Measurements from ENCODE around the gene SDK1. TPM values are rescaled to one million over a fixed set of nuclear protein-coding genes. Genes with fewer than 3 reads are reported as not detected.

SDK1 gene
- total and polyA plus RNA-seq, 2 of the 8 experiments (the other 6 are each of a cell fraction or from before 2014, with no cell fraction given): 3.3 to 7.2 TPM

DNA sequence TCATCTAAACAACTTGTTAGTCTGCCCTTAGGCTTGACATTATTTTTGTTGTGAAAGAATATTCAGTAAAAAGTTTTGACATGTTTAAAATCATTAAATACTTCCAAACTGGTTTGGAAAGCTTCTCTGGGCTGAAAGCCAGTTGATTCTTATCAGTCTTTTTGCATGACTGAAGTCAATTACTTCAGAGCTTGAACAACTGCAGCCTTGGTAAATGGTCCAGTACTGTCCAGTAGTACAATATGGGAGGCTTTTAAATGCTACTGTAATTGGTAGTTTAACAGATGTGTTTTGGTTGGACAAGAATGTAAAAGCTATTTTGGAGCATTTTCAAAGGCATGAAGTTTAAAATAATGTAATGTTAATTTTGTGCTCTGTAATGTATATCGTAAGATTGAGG is 103.4 kb downstream of the SDK1 start:
- no peak for FAIRE-seq
- H3K36me3 ChIP-seq (ENCODE audit: control insufficient read depth in 2 of 4, insufficient read depth in 4 of 4, low read length in 3 of 4): no peaks in the 10 kb centered on the region
- POLR2A ChIA-PET (ENCODE audit: partially characterized antibody): no interaction called here

More for the DNA sequence above, 103.4 kb downstream of the SDK1 start:
- Histone ChIP-seq H4K20me1 (replicated peaks in 1 of 2; ENCODE audit: control insufficient read depth in 1 of 2, insufficient read depth in 2 of 2, low read length in 2 of 2) (no peaks in the 10 kb centered on the region), H4K5ac (ENCODE audit: insufficient read length, low read depth, low read length) (no peak overlapping the region), H2BK12ac (ENCODE audit: low read depth, low read length) (no peak overlapping the region), H2BK5ac (ENCODE audit: low read depth, low read length) (no peak overlapping the region), H4K8ac (ENCODE audit: extremely low read depth, insufficient read depth, low read length) (no peak overlapping the region), H2BK20ac (ENCODE audit: low read length) (no peak overlapping the region), H3K56ac (replicated peaks; ENCODE audit: insufficient read length, low read depth, low read length) (no peak overlapping the region), H3K27me3 (replicated peaks in 1 of 4; ENCODE audit: control insufficient read depth in 3 of 4, extremely low read depth in 1 of 4, insufficient read depth in 3 of 4, low read length in 3 of 4) (no peaks in the 10 kb centered on the region), H2BK120ac (replicated peaks; ENCODE audit: low read depth, low read length) (no peak overlapping the region), H3K9me3 (ENCODE audit: insufficient read depth in 2 of 2, low read depth in 1 of 2, low read length in 1 of 2) (no peaks in the 10 kb centered on the region), H3K18ac (ENCODE audit: extremely low read depth, low read length) (no peak overlapping the region), H3K4me2 (ENCODE audit: insufficient read depth in 1 of 2, low read depth in 2 of 2, low read length in 2 of 2) (no peak overlapping the region), H3K4ac (replicated peaks; ENCODE audit: insufficient read length, low read depth, low read length) (no peak overlapping the region), H3K79me1 (ENCODE audit: low read depth, low read length) (no peaks in the 10 kb centered on the region), H3K4me3 (ENCODE audit: extremely low read depth in 1 of 4, insufficient read depth in 2 of 4, low read depth in 3 of 4, low read length in 4 of 4) (no peak overlapping the region), H3K23ac (ENCODE audit: insufficient read length) (no peak overlapping the region), H3K79me2 (ENCODE audit: control insufficient read depth in 1 of 2, insufficient read depth in 2 of 2, low read length in 2 of 2) (no peaks in the 10 kb centered on the region), H4K91ac (replicated peaks; ENCODE audit: insufficient read length, low read length) (no peak overlapping the region), H2AK5ac (ENCODE audit: low read depth, low read length) (no peak overlapping the region), H3K9ac (replicated peaks in 1 of 4; ENCODE audit: extremely low read depth in 1 of 4, low read depth in 3 of 4, low read length in 3 of 4) (no peak overlapping the region), H2AFZ (ENCODE audit: low read length) (no peak overlapping the region), H2BK15ac (ENCODE audit: low read length) (no peak overlapping the region), H3K4me1 (replicated peaks in 1 of 4; ENCODE audit: control insufficient read depth in 3 of 4, insufficient read depth in 4 of 4, low read length in 3 of 4) (peaks cover 0 to 3% (median 1%) of the 10 kb centered on the region in 4 experiments; a peak in 4 of 7 replicates), H3K14ac (ENCODE audit: insufficient read length) (no peak overlapping the region), H3K23me2 (ENCODE audit: low read depth, low read length) (no peaks in the 10 kb centered on the region), H3K27ac (ENCODE audit: low read depth, low read length) (no peak overlapping the region)
- 87 to 100% methylated on average over 1 of the region's 1 CpG for WGBS, 2 experiments (ENCODE audit: extremely low coverage in 1 of 2, insufficient coverage in 1 of 2, insufficient read length in 1 of 2, insufficient replicate concordance in 2 of 2, low coverage in 1 of 2, low lambda C conversion rate in 2 of 2, missing lambda C conversion rate in 1 of 2)
- CTCF ChIA-PET (ENCODE audit: partially characterized antibody): interaction anchor here (0.6 to 1.4 kb wide), 4 partner anchors 26 to 229 kb away, joined by 3 to 4 read pairs (median 3); no protein-coding TSS in a partner anchor
- DNase-seq (ENCODE audit: low read depth in 1 of 2, low spot score in 2 of 2): no peak
